Natural killer cell (primary cell): ENCODE data around the gene WHRN. TPM values are rescaled to one million over a fixed set of nuclear protein-coding genes. Genes with fewer than 3 reads are reported as not detected.

ENCODE experiments used
- ATAC-seq, 3 donors: fragments of 150-1000 bp in 2 of 3; fragments of 200-7000 bp in 1 of 3; cut with Tn5 transposase; 1 replicate in 1 of 3; 2 replicates in 2 of 3; pipeline ENCODE4 v1.10.0; 2021; ENCODE audit warnings: mild to moderate bottlenecking in 2 of 3, moderate library complexity in 2 of 3
- DNase-seq, 2 donors: peaks; one replicate each; pipeline versions ENCODE4 v3.0.0 to v3.0.0-alpha.2; 2013 to 2021; ENCODE audit warnings: mixed read lengths in 1 of 2
- H3K27ac ChIP-seq: one replicate; pipeline ENCODE4 v1.5.1; 2013; ENCODE audit warnings: mild to moderate bottlenecking, low read length
- H3K27me3 ChIP-seq: one replicate; pipeline ENCODE4 v1.6.1; 2013; ENCODE audit warnings: low read length; ENCODE audit not compliant: control insufficient read depth, insufficient read depth
- H3K36me3 ChIP-seq: one replicate; pipeline ENCODE4 v1.6.1; 2013; ENCODE audit warnings: low read length; ENCODE audit not compliant: control insufficient read depth, insufficient read depth
- H3K4me1 ChIP-seq: one replicate; pipeline ENCODE4 v1.6.1; 2013; ENCODE audit warnings: low read length; ENCODE audit not compliant: control insufficient read depth, insufficient read depth
- H3K4me3 ChIP-seq: one replicate; pipeline ENCODE4 v1.5.1; 2013; ENCODE audit warnings: low read length
- H3K9me3 ChIP-seq: one replicate; pipeline ENCODE4 v1.6.1; 2013; ENCODE audit warnings: low read length; ENCODE audit not compliant: control insufficient read depth, insufficient read depth
- H3K27ac Mint-ChIP-seq, 2 donors: one replicate each; pipeline ENCODE4 v1.8.0; 2022; ENCODE audit warnings: mild to moderate bottlenecking in 2 of 2, mixed read lengths in 2 of 2, moderate library complexity in 1 of 2
- H3K27me3 Mint-ChIP-seq, 2 donors: one replicate each; pipeline ENCODE4 v1.8.0; 2022; ENCODE audit warnings: low read depth in 2 of 2, mixed read lengths in 2 of 2
- H3K36me3 Mint-ChIP-seq: one replicate; pipeline ENCODE4 v1.8.0; 2022; ENCODE audit warnings: mixed read lengths
- H3K4me1 Mint-ChIP-seq, 2 donors: one replicate each; pipeline ENCODE4 v1.8.0; 2022; ENCODE audit warnings: mixed read lengths in 2 of 2
- H3K4me3 Mint-ChIP-seq: one replicate; pipeline ENCODE4 v1.8.0; 2022; ENCODE audit warnings: mild to moderate bottlenecking, moderate library complexity, mixed read lengths
- H3K9me3 Mint-ChIP-seq, 2 donors: one replicate each; pipeline ENCODE4 v1.8.0; 2022; ENCODE audit warnings: mixed read lengths in 2 of 2
- CTCF ChIP-seq: fragments of 200-600 bp; IDR thresholded peaks from one replicate; pipeline ENCODE4 v1.8.0; 2022; ENCODE audit warnings: antibody characterized with exemption
- WGBS: methylation state at CpG from one replicate; pipeline ENCODE4 v1.1.7; 2013; ENCODE audit warnings: missing lambda C conversion rate; ENCODE audit not compliant: insufficient coverage; 5-methylcytosine and 5-hydroxymethylcytosine counted together
- intact Hi-C: fragments of 100-400 bp; cut with micrococcal nuclease; formaldehyde crosslinking; loops from one replicate; pipeline ENCODE4 v1.14.2; 2022
- total RNA-seq, 4 donors: library from RNA; stranded (reverse); fragments of 120-200 nt in 1 of 4; gene quantifications; one replicate each; pipeline versions ENCODE4 v1.2.3 to v1.2.4, GENCODE V29; 2013 to 2022

The WHRN gene
- total RNA-seq, 3 donors from 2014 or later (not counting 1 experiment from before 2014, with no cell fraction given) = 29.8 to 90.6 (median 36.8) TPM

GRCh38 chr9:114372921-114373448 is 132.3 kb downstream of the WHRN start:
- Histone ChIP-seq H3K27me3 (no peaks in the 10 kb centered on the region), H3K4me3 (peak overlapping the region; percentile 6), H3K4me1 (peaks cover 99% of the 10 kb centered on the region), H3K27ac (peak overlapping the region; percentile 100), H3K36me3 (peaks cover 83% of the 10 kb centered on the region), H3K9me3 (no peaks in the 10 kb centered on the region)
- Mint-ChIP-seq H3K4me1 (peaks cover 49 to 81% of the 10 kb centered on the region in 2 donors), H3K27ac (peak overlapping the region; percentile 79 to 86), H3K27me3 (no peaks in the 10 kb centered on the region), H3K9me3 (peaks cover 0 to 3% of the 10 kb centered on the region in 2 donors), H3K4me3 (peak overlapping the region; percentile 68), H3K36me3 (peaks cover 11% of the 10 kb centered on the region)
- DNase-seq (peak; percentile 73 to 95), ATAC-seq (peak; percentile 51 to 82 (median 65))
- WGBS = 0% methylated on average over 7 of the region's 9 CpGs
- TF ChIP-seq CTCF = no peak
- intact Hi-C loops = loop anchor here (1.0 kb wide), 1 partner anchor 12 kb away; no protein-coding TSS in a partner anchor

GRCh38 chr9:114371973-114372917 is 133.0 kb downstream of the WHRN start:
- Mint-ChIP-seq H3K4me3 (peak overlapping the region; percentile 68), H3K4me1 (peaks cover 49 to 82% of the 10 kb centered on the region in 2 donors), H3K9me3 (peaks cover 0 to 3% of the 10 kb centered on the region in 2 donors), H3K27me3 (no peaks in the 10 kb centered on the region), H3K27ac (peak overlapping the region; percentile 79 to 86), H3K36me3 (peaks cover 4% of the 10 kb centered on the region)
- Histone ChIP-seq H3K36me3 (peaks cover 83% of the 10 kb centered on the region), H3K4me1 (peaks cover 99% of the 10 kb centered on the region), H3K27ac (peak overlapping the region; percentile 100), H3K9me3 (no peaks in the 10 kb centered on the region), H3K27me3 (no peaks in the 10 kb centered on the region), H3K4me3 (peak overlapping the region; percentile 6)
- no peak for TF ChIP-seq CTCF
- 0% methylated on average over 10 of the region's 14 CpGs for WGBS
- intact Hi-C loops = no loop called here
- DNase-seq (peak in 1 of 2 donors; percentile 81), ATAC-seq (peak; percentile 17 to 47 (median 27))

GRCh38 chr9:114371343-114371944 is 133.8 kb downstream of the WHRN start:
- no peaks in the 10 kb centered on the region for H3K27me3 ChIP-seq
- H3K4me3 ChIP-seq = peak overlapping the region; percentile 0
- no peak for ATAC-seq
- no peaks in the 10 kb centered on the region for H3K9me3 ChIP-seq
- Mint-ChIP-seq H3K27me3 (no peaks in the 10 kb centered on the region), H3K36me3 (peaks cover 4% of the 10 kb centered on the region), H3K27ac (peak overlapping the region; percentile 79 to 86), H3K4me1 (peaks cover 49 to 83% of the 10 kb centered on the region in 2 donors), H3K4me3 (peak overlapping the region; percentile 68), H3K9me3 (peaks cover 0 to 3% of the 10 kb centered on the region in 2 donors)
- peaks cover 81% of the 10 kb centered on the region for H3K36me3 ChIP-seq
- intact Hi-C loops = no loop called here
- WGBS = 31% methylated on average over 7 of the region's 7 CpGs
- peak overlapping the region; percentile 100 for H3K27ac ChIP-seq
- no peak for DNase-seq
- TF ChIP-seq CTCF = no peak
- H3K4me1 ChIP-seq = peaks cover 96% of the 10 kb centered on the region
